Activated CD4-positive, alpha-beta T cell treated with anti-CD3 and anti-CD28 coated beads, Interleukin-2, amount 50 U/mL, for 48 hours (primary cell): ENCODE measurements around the gene IDS.
"Not testable (repeated sequence)": the region's sequence is repeated elsewhere in the genome, so short reads cannot be mapped to it uniquely, and the experiment has no call there.

Source experiments
- DNase-seq, 2 experiments: peaks; one replicate each; pipeline ENCODE4 v3.0.0-alpha.2; 2020

Gene IDS

DNA sequence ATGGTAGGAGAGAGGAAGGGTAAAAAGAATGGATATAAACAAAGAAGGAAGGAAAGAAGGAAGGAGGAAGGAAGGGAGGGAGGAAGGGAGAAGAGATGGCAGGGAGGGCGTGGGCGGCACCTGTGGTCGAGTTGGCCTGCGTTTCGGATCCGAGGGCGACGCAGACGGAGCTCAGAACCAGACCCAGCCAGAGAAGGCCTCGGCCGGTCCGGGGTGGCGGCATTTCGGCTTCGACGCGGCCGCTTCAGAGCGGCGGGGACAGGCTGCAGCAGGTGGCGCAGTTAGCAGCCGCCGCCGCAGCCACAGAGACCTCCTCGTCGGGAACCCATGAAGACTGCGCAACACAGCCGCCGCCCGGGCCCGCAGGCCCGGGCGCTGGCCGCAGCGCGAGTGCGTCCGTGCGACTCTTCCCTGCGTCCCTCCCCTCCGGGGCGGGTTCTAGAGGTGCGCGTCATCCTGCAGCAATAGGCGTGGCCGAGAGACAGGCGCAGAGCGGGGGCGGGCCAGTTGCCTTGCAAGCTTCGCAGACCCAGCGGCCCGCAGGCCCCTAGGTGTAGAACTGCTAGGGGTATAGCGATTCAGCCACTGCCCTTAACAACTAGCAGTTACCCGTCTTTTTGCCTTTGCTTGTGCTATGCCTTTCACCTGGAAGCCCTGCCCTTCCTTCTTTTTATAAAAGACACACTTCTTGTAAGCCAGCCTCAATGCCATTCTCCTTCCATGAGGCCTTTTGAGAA, at the start of gene IDS:
TSS of gene IDS (minus strand) at position 392 of the 737 bp plus-strand sequence. CDS start at position 223, 169 bp downstream.
- peak; percentile 83 to 89 for DNase-seq

GRCh38 chrX:149551939-149552248, 46.8 kb upstream of the IDS start:
- DNase-seq = not testable (repeated sequence)

DNA sequence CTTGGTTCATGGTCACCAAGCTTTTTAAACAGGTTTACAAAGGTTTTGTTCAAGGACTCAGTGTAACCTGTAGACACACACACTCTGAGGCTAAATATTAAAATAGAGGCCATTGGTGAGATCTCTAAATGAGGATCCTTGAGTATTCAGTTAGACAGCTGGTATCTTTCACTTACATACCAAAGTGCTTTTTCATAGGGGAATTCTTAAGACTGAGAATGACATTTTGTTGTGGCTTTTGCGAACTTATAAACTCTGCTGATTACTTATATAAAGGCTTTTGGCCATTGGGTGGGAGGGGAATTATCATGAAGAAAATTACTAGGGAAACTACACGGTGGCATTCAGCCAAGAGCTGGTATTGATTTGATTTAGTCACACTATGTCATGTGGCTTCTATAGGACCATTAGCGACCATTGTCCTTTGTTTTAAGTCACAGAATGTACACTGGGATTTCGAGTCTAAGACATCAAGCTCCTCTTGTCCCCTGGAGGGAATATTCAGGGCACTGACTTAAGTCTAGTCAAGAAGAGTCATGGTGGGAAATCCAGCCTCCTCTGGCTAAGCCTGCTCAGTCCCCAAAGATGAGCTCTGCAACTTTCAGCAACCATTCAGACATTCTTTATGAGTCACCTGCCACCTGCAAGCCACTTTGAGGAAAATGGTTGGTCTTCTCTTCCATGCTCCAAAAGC, 46.3 kb upstream of the IDS start:
- not testable (repeated sequence) for DNase-seq

DNA sequence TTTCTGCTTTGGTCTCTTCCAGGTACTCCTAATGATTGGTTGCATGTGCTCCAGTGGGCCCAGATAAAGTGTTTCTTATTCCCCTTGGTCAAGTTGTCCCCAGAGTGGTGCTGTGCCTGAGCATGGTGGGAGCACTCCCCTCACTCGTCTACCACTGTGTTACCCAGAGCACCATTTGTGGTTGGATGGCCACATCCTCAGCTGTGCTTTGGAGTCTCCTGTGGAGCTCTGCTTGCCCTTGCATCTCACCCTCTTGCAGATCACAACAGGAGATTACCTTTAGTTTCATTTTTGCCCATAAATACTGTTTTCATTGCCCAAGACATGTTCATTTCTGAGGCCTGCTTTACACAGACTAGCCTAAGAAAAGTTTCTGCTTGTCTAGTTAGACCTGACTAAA, 45.3 kb upstream of the IDS start:
- DNase-seq = not testable (repeated sequence)

DNA sequence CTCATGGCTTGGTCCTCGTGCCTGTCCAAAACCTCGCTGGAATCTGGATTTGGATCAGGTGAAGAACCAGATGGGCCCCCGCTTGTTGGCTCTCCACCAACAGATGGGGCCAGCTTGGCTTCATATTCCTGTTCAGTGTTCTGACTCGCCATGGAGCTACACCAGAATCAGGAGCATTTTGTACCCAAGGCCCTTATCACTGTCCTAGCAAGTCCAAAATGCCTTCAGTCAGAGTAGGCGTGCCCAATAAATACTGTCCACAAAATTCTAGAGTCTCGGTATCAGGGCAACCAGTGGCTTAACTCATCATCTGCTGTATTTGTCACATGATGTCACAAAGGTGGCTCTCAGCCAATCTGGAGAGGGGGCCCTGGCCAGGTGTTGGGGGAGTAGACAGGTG, 44.6 kb upstream of the IDS start, which contains the start of gene HSFX3:
TSS of gene HSFX3 (minus strand) at position 224 of the 400 bp plus-strand sequence. CDS start at position 152, 72 bp downstream.
- DNase-seq = not testable (repeated sequence)

DNA sequence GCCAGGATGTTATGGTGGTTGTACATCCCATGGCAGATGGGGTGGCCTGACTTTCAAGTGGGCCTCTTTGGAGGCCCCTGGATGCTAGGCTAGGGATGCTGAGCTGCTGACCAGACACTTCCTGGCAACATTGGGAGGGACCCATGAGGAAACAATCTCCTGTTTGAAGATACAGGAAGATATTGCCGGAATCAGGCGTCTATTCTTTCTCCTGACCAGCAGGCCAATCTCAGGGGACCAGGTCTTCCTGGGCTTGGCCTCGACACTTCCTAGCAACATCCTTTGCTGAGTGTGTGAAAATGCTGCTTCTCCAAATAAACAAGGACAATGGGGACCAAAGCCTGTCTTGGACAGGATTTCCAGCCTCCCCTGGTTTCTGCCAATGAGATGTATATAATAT, 42.7 kb upstream of the IDS start:
- not testable (repeated sequence) for DNase-seq

GRCh38 chrX:149546962-149547361, 41.9 kb upstream of the IDS start:
- DNase-seq = not testable (repeated sequence)

GRCh38 chrX:149545545-149546543, 40.7 kb upstream of the IDS start:
- DNase-seq = peak in 1 of 2 experiments; percentile 12

DNA sequence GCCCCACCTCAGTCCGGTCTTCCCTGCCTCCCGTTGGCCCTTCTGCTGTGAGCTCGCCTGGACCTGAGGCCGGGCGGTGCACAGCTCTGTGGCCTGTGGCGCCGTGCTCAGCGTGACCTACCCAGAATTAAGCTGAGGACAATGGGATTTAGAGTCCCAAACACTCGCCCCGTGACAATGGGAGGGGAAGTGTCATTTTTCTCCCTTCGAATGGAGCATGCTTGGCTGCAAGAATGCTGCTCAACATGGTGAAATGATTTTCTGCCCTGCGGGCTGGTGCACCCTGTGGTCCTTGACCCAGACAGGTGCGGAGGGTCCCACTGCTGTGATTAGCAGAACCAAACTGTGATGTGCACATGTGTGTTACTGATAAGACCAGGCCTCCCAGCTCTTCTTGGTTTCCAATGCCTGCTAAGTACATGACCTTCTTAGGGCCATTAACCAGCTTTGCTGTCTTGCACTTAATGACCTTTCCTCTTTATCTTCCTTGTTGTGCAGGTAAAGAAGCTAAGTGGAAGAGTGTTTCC, 36.5 kb upstream of the IDS start:
- DNase-seq = no peak

DNA sequence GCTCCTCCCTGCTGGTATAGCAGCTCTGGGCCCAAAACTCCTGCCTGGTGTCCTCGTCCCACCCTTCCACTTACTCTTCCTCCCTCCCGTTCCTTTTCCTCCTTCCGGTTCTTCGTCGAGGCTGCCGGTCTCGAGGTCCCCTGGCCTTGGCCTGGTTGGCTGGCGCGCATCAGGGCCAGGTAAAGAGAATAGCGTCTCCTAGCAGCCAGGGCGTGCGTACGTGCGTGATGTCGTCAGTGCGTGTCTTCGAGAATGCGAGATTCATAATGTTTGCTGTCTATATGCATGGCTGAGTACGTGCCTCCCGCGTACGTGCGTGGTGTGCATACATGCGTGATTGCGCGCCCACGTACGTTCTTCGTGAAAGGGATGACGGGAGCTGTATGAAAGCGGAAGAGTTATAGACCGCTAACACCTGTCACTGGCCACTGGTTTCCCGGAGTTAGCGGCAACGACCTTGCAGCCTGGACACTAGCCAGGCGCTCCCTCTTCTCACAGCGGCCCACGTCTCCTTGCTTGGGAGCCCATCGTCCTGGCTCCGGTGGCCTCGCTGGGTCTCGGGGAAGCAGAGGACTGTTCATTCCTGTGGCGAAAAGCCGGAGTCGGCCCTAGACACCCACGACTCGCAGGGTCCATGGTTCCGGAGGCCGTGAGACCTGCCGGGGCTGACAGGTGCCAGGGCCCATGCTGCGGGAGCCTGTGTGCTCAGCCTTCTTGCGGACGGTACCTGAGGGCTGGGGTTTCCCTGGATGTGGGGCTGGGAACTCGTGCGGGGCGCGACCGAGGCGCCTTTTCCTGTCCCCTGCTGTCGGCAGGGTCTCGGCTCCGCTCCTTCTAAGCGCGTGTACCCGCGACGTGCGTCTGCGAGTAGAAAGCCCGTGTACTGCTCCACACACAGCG, 35.8 kb upstream of the IDS start, which contains the start of gene EOLA1:
TSS of gene EOLA1 (plus strand) at position 392 of the 900 bp plus-strand sequence. CDS start 4,619 bp downstream, outside the sequence.
- DNase-seq = peak; percentile 86 to 89

DNA sequence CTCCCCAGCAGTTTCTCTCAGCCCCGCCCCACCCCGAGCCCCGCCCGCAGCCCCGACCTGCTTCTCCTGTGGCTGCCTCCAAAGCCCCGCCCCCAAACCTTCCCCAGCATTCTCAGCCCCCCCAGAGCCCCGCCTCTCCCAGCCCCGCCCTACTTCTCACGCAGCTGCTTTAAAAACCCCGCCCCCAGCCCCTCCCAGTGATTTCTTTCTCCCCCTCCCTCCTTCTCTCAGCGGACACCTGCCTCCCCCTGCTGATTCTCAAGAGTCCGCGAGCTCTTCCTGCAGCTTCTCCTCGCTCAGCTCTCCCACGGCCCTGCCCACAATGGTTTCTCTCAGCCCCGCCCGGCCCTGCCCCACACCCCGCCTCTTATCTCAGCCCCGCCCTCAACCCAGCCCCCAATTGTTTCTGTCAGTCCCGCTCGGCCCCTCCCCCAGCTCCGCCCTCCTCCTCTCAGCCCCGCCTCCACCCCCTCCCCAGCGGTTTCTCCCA, 35.1 kb upstream of the IDS start:
- DNase-seq = peak; percentile 88 to 89

DNA sequence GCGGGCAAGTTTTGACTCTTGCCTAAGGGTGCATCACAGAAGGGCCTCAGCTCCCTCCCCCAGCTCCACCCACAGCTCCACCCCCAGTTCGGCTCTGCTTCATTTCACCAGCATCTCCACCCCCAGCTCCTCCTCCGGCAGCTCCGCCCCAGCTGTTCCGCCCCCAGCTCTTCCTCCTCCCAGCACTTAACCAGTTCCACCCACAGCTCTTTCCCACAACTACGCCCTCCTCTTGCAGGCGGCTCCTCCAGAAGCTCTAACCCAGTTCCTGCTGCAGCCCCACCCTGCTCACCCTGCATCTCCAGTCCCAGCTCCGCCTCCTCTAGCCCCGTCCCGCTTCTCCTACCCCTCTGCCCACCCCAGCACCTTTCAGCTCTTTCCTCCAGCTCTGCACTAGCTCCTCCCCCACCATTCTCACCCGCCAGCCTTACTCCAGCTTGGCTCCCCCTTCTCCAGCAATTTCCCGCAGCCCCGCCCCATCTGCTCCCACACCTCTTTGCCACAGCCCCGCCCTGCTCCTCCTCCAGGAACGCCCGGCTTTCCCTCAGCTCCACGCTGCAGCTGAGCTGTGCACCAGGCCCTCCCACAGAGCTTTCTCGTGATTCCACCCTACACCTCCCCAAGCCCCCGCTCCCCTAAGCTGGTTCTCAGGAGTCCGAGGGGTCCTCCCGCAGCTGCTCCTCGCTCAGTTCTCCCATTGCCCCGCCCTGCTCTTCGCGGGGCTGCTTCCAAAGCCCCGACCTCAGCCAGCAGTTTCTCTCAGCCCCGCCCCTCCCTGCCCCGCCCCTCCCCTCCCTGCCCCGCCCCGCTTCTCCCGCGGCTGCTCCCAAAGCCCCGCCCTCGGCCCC, 34.4 kb upstream of the IDS start:
- DNase-seq = peak; percentile 86 to 87

GRCh38 chrX:149537474-149537873, 32.4 kb upstream of the IDS start:
- DNase-seq = not testable (repeated sequence)

GRCh38 chrX:149534926-149535602, 30.0 kb upstream of the IDS start:
- DNase-seq = not testable (repeated sequence)

DNA sequence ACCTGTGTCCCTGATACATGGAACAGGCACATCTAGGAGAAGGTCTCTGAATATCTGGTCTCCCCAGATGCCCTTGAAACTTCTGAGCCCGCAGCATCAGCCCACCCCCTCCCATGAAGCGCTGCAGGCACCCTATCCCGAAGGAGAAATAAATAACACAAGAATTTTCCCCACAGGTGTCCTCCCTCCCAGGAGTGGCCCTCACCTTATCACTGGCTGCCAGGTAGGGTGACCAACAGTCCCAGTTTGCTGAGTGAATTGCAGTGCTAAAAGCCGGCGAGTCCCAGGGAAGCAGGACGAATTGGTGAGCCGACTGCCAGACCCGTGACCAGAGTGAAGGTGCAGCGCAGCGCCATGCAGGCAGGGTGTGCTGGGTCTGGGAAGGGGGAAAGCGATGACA, 28.9 kb upstream of the IDS start:
- not testable (repeated sequence) for DNase-seq

GRCh38 chrX:149532868-149533267, 27.8 kb upstream of the IDS start:
- DNase-seq = not testable (repeated sequence)

- DNase-seq = no peak
Measured at GRCh38 chrX:149531599-149531998, 26.5 kb upstream of the IDS start.

DNA sequence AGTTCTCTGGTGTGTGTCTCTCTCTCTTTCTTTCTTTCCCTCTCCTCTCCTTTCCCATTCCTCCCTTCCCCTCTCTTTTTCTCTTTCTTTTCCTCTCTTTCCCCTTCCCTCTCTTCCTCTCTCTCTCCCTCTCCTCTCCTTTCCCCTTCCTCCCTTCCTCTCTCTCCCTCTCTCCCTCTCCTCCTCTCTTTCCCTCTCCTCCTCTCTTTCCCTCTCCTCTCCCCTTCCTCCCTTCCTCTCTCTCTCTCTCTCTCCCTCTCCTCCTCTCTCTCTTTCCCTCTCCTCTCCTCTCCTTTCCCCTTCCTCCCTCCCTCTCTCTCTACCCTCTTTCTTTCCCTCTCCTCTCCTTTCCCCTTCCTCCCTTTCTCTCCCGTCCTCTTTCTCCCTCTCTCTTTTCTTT, 23.3 kb upstream of the IDS start:
- no peak for DNase-seq

- peak in 1 of 2 experiments; percentile 34 for DNase-seq
Measured at GRCh38 chrX:149527705-149528104, 22.6 kb upstream of the IDS start.
